DND-41 (cell line): ENCODE results near the gene EXOSC1.

Source experiments
- EZH2 ChIP-seq: IDR thresholded peaks from 3 replicates; pipeline ENCODE4 v1.6.1; 2012; ENCODE audit warnings: borderline replicate concordance, low read depth, mild to moderate bottlenecking, moderate library complexity, low read length, inconsistent platforms; ENCODE audit not compliant: severe bottlenecking
- TF ChIP-seq, protein P1 (sequence below): IDR thresholded peaks from 2 replicates; pipeline ENCODE4 v1.5.1; 2012; ENCODE audit warnings: borderline replicate concordance, low read length, moderate library complexity, mild to moderate bottlenecking; ENCODE audit not compliant: poor library complexity, severe bottlenecking; ENCODE audit errors: extremely low read depth

DNA sequence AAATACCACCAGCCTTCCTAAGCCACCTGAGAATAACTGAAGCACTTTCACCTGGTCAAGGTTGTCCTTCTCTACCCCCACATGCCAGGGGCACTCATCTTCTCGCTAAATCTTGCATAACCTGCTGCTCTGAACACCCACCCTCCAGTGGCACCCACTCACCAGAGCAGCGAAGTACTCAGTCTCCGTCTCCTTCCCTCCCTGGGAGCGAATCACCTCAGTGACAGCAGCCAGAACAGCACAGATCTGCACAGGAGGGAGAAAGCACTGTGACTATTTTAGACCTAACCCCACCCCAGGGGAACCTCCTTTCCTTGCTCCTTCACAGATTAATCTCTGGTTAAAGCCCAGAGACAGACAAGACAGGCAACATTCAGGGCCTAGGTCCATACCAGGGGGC lies 49.8 kb downstream of the EXOSC1 start:
- TF ChIP-seq, protein P1, sequence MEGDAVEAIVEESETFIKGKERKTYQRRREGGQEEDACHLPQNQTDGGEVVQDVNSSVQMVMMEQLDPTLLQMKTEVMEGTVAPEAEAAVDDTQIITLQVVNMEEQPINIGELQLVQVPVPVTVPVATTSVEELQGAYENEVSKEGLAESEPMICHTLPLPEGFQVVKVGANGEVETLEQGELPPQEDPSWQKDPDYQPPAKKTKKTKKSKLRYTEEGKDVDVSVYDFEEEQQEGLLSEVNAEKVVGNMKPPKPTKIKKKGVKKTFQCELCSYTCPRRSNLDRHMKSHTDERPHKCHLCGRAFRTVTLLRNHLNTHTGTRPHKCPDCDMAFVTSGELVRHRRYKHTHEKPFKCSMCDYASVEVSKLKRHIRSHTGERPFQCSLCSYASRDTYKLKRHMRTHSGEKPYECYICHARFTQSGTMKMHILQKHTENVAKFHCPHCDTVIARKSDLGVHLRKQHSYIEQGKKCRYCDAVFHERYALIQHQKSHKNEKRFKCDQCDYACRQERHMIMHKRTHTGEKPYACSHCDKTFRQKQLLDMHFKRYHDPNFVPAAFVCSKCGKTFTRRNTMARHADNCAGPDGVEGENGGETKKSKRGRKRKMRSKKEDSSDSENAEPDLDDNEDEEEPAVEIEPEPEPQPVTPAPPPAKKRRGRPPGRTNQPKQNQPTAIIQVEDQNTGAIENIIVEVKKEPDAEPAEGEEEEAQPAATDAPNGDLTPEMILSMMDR = no peak
- no peak for TF ChIP-seq EZH2
